Cardiac septum (tissue), 1 donor: ENCODE data around the gene NAPB. TPM values are rescaled to one million over a fixed set of nuclear protein-coding genes. Genes with fewer than 3 reads are reported as not detected.
A peak's percentile ranks its signal among the peaks of the same experiment; 100 is the strongest.

ENCODE experiments used
- DNase-seq: peaks from one replicate; pipeline ENCODE4 v3.0.0-alpha.2; 2020; ENCODE audit warnings: low spot score
- intact Hi-C: fragments of 100-400 bp; cut with DNase I; formaldehyde crosslinking; loops from one replicate; pipeline ENCODE4 v1.14.0; 2022
- total RNA-seq: library from RNA; stranded (reverse); fragmentation: NEBNext Ultra II Directional; extraction: Animal tissue kit (Norgen Biotek cat#: 25700); gene quantifications from one replicate; pipeline ENCODE4 v1.2.1, GENCODE V29; 2021
- donor health status: DM: no; HTN: no; CAD: no.

Gene NAPB
- total RNA-seq, 1 donor from 2014 or later: 6.1 TPM

DNA sequence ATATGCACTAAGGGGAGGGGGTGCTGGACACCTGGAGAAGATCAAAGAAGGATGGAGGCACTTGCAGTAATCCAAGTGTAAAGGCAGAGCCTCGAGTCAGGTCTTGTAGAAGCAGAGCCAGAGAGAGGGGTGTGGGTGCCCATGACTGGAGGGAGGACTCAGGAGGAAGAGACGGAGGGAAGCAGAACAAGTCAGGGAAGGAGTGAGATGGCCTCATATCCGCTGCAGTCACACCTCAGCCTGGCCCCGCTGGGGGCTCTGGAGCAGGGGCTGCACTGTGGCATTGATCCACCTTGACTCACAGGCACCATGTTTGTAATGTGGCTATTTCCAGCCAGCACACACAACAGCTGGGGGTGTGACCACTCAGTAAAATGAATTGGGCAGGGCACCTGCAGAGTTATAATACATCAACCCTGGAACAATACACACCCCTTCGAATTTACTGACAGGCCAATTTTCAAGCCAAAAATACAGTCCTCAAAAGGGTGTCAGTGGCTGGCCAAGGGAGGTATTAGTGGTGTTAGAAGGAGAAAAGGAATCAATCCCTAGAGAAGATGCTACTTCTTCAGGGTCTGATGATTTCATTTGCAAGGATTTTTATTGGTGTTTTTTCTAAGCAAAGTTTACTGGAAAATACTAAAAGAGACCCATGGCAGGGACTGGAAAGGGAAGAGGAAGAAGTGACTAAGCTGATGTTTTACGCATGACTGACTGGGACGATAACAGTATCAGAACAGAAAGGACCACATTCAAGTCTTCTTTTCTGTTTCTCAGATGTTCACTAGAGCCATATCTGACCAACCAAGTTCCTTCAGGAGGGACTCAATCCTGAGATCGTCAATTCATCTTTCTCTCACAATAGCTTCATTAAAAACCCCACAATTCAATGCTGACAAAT, 89.6 kb downstream of the NAPB start:
- DNase-seq: peak; percentile 66
- intact Hi-C loops: loop anchor here (5.0 kb wide), 1 partner anchor 84 kb away; no protein-coding TSS in a partner anchor

DNA sequence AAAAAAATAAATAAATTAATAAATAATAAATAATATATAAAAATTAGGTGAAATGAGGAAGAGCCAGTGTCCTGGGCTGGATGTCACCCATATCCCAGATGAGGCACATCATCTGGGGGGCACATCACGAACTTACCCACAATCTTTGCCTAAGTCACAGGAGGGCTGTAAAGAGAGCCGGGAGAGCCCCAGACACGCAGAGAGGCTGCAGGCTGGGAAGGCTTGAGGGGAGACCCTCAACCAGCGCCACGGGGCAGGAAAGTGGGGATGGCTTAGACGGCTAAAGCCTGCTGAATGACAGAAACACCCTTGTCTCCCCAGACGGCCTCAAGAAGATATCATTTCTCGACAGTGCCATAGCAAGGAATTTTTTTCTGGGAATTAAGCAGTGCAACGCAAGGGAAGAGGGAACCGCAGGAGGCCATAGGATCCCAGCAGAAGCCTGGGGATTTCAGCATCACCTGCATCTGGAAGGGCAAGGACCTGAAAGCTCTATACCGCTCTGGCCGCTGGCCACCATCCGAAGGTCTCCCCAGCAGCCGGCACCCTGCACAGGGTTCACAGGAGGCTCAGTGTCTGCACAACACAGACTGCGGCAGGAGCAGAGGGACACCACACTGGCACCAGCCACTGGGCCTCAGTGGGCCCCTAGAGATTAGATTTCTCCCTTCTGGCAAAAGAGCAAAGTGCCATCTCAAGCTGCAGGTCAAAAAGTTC, 93.5 kb downstream of the NAPB start:
- intact Hi-C loops: no loop called here
- peak; percentile 56 for DNase-seq

DNA sequence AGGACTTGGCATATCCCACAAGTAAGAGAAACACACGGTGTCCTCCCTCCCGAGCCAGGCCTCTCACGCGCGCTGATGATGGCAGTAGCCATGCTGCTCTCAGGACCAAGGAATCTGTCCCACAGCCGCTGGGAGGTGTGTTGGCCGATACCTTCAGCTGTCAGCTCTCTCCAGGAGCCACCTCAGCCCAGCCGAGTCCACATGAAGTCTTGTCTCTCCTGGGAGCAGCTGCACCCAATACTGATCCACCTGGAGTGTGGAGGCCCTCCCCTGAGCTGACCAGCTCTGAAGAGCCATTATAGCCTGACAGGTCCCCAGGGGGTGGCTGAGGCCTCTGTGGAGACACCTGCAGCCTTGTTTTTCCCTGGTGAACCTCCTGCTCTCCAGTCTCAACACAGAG, 94.5 kb downstream of the NAPB start:
- intact Hi-C loops: no loop called here
- DNase-seq: no peak

DNA sequence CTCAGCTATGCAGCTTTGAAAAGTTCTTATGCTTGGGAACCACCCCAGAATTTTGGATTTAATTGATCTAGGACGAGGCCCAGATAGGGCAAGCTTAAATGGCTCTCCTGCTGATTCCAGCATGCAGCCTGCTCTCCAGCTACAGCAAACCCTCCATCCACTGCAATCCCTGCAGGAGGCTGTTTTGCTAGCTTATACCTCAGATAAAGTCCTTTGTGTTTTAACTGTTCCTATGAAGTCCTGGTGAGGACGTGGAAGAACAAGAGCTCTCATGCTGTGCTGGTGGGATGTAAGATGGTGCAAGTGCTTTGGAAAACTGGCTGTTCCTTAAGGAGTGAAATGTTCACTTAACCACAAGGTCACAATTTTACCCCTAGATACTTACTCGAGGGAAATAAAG, 96.2 kb downstream of the NAPB start:
- no peak for DNase-seq
- intact Hi-C loops: no loop called here

Other genes with a start within 250 kb of the NAPB start
- gene NXT1, start 70.7 kb downstream of the NAPB start, total RNA-seq: 10.6 TPM
- 25.7 TPM for gene GZF1, start 59.3 kb downstream of the NAPB start, total RNA-seq
- gene CSTL1, start 18.2 kb upstream of the NAPB start, total RNA-seq: not detected
- not detected for gene CST11, start 31.4 kb upstream of the NAPB start, total RNA-seq
- gene CST8, start 69.6 kb upstream of the NAPB start, total RNA-seq: not detected
- gene CST9L, start 147.0 kb upstream of the NAPB start, total RNA-seq: not detected
- not detected for gene CST9, start 184.4 kb upstream of the NAPB start, total RNA-seq
- gene CST3, start 216.5 kb upstream of the NAPB start, total RNA-seq: 486 TPM